ENCODE data around the gene ERCC4.

ERCC4 gene

GRCh38 chr16:13997526-13997925 is 77.6 kb downstream of the ERCC4 start:
- no peak overlapping the region for H3K27ac ChIP-seq (ENCODE audit: low read depth, low read length)
- H3K4me3 ChIP-seq (ENCODE audit: low read depth in 1 of 2, low read length in 2 of 2) = no peak overlapping the region
- H3K36me3 ChIP-seq (ENCODE audit: insufficient read depth, low read length) = no peaks in the 10 kb centered on the region
- no peak overlapping the region for H3K9ac ChIP-seq (ENCODE audit: low read length)
- H3K4me1 ChIP-seq (ENCODE audit: insufficient read depth, low read length) = peaks cover 1% of the 10 kb centered on the region
- no peaks in the 10 kb centered on the region for H3K9me3 ChIP-seq (ENCODE audit: low read length)
- H3K27me3 ChIP-seq (ENCODE audit: control insufficient read depth in 1 of 2, insufficient read depth in 2 of 2, low read length in 2 of 2) = no peaks in the 10 kb centered on the region

- Histone ChIP-seq H3K9me3 (ENCODE audit: low read length) (no peaks in the 10 kb centered on the region), H3K4me3 (ENCODE audit: low read depth in 1 of 2, low read length in 2 of 2) (no peak overlapping the region), H3K4me1 (ENCODE audit: insufficient read depth, low read length) (peaks cover 5% of the 10 kb centered on the region), H3K36me3 (ENCODE audit: insufficient read depth, low read length) (no peaks in the 10 kb centered on the region), H3K9ac (ENCODE audit: low read length) (no peak overlapping the region), H3K27me3 (ENCODE audit: control insufficient read depth in 1 of 2, insufficient read depth in 2 of 2, low read length in 2 of 2) (no peaks in the 10 kb centered on the region), H3K27ac (ENCODE audit: low read depth, low read length) (no peak overlapping the region)
Measured at GRCh38 chr16:13997933-13998332, 78.0 kb downstream of the ERCC4 start.

GRCh38 chr16:13999071-13999894 is 79.3 kb downstream of the ERCC4 start:
- no peaks in the 10 kb centered on the region for H3K36me3 ChIP-seq (ENCODE audit: insufficient read depth, low read length)
- no peak overlapping the region for H3K4me3 ChIP-seq (ENCODE audit: low read depth in 1 of 2, low read length in 2 of 2)
- no peaks in the 10 kb centered on the region for H3K27me3 ChIP-seq (ENCODE audit: control insufficient read depth in 1 of 2, insufficient read depth in 2 of 2, low read length in 2 of 2)
- no peak overlapping the region for H3K9ac ChIP-seq (ENCODE audit: low read length)
- H3K27ac ChIP-seq (ENCODE audit: low read depth, low read length) = no peak overlapping the region
- peaks cover 6% of the 10 kb centered on the region for H3K4me1 ChIP-seq (ENCODE audit: insufficient read depth, low read length)
- no peaks in the 10 kb centered on the region for H3K9me3 ChIP-seq (ENCODE audit: low read length)

- Histone ChIP-seq H3K27me3 (ENCODE audit: control insufficient read depth in 1 of 2, insufficient read depth in 2 of 2, low read length in 2 of 2) (no peaks in the 10 kb centered on the region), H3K36me3 (ENCODE audit: insufficient read depth, low read length) (no peaks in the 10 kb centered on the region), H3K4me3 (ENCODE audit: low read depth in 1 of 2, low read length in 2 of 2) (no peak overlapping the region), H3K9ac (ENCODE audit: low read length) (no peak overlapping the region), H3K4me1 (ENCODE audit: insufficient read depth, low read length) (peaks cover 6% of the 10 kb centered on the region), H3K27ac (ENCODE audit: low read depth, low read length) (no peak overlapping the region), H3K9me3 (ENCODE audit: low read length) (no peaks in the 10 kb centered on the region)
Measured at GRCh38 chr16:13999895-14000425, 80.0 kb downstream of the ERCC4 start.

GRCh38 chr16:14001521-14001920 is 81.6 kb downstream of the ERCC4 start:
- H3K9me3 ChIP-seq (ENCODE audit: low read length) = no peaks in the 10 kb centered on the region
- H3K4me3 ChIP-seq (ENCODE audit: low read depth in 1 of 2, low read length in 2 of 2) = no peak overlapping the region
- no peak overlapping the region for H3K9ac ChIP-seq (ENCODE audit: low read length)
- no peaks in the 10 kb centered on the region for H3K36me3 ChIP-seq (ENCODE audit: insufficient read depth, low read length)
- H3K27me3 ChIP-seq (ENCODE audit: control insufficient read depth in 1 of 2, insufficient read depth in 2 of 2, low read length in 2 of 2) = no peaks in the 10 kb centered on the region
- peaks cover 6% of the 10 kb centered on the region for H3K4me1 ChIP-seq (ENCODE audit: insufficient read depth, low read length)
- H3K27ac ChIP-seq (ENCODE audit: low read depth, low read length) = no peak overlapping the region

Data from muscle layer of colon (tissue), 2 donors.